T-helper 1 cell (primary cell): Measurements from ENCODE around the gene TANGO2.

ENCODE experiments used
- DNase-seq, 5 donors: peaks; one replicate each; pipeline ENCODE4 v3.0.0-alpha.2; 2012 to 2020

The TANGO2 gene

DNA sequence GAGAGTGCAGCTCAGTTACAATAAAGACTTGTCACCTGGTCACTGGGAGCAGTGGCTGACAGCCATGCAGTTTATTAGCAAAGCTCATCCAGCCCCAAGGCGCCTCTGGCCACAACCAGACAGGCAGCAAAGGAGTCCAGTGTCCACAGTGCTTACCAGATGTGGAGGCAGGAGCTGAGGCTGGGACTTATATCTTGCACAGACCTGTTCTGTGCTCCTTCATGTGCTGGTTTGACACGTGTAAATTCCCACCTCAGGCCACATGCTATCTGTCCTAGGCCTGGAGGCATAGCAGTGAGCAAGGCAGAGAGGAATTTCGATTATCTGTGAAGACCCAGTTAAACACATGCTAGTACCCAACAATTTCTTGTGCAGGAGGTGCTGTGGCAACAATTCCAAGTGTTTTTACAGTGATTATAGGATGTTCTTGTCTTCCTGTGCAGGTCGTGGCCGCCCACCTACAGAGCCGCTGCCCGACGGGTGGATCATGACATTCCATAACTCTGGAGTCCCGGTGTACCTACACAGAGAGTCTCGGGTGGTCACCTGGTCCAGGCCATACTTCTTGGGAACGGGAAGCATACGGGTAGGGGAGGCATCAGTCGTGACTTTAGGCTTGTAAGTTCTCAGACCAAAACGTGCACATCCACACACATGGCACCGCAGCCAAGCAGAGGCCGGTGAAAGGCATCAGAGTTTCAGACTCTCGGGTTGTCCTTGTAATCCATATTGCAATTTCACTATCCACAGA lies 68.5 kb downstream of the TANGO2 start:
- DNase-seq, result no peak

DNA sequence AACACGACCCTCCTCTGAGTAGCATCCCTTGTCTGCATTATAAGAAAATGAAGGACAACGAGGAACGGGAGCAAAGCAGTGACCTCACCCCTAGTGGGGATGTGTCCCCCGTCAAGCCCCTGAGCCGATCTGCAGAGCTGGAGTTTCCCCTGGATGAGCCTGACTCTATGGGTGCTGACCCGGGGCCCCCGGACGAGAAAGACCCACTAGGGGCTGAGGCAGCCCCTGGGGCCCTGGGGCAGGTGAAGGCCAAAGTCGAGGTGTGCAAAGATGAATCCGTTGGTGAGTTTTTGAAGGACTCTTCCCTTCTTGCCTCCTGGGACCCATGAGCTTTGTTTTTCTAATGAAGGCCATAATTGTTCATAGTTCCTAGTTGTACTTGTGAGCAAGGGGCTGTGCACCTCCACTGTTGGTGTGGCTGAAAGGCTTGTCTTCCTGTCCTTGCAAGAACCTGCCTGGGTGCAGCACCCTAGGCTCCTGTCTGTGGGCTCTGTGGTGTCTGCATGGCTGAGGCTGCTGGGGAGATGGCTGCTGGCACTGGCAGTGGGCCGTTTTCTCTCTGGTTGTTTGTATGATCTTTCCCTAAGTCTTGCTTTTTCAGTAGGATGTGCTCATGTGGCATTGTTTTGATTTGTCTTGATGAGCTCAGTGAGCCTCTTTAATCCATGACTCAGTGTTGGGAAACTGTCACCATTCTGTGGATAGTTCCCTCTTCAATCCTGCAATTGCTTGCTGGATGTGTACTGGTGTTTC lies 69.2 kb downstream of the TANGO2 start:
- DNase-seq, result no peak

DNA sequence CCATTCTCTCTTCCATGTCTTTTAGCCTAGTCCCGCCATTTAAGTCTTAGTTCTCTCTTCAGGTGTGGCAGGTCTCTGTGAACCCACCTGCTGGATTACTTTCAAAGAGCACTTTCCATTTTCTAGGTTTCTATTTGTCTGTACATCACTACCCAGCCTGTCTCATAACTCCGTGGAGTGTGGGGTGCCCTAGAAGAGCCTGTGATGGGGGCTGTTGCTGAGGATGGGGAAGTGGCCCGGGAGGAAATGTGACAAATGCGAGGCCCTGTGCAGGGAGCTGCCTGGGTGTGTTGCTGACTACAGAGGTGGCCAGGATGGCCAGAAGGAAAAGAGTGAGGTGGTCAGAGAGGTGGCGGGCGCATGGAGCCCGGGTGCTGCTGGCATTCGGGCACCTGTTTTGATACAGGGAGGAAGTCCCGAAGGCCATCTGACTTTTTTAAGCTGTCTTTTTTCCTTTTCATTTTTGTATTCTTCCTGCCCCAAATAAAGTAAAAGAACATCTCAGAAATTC lies 69.9 kb downstream of the TANGO2 start:
- DNase-seq, result no peak

DNA sequence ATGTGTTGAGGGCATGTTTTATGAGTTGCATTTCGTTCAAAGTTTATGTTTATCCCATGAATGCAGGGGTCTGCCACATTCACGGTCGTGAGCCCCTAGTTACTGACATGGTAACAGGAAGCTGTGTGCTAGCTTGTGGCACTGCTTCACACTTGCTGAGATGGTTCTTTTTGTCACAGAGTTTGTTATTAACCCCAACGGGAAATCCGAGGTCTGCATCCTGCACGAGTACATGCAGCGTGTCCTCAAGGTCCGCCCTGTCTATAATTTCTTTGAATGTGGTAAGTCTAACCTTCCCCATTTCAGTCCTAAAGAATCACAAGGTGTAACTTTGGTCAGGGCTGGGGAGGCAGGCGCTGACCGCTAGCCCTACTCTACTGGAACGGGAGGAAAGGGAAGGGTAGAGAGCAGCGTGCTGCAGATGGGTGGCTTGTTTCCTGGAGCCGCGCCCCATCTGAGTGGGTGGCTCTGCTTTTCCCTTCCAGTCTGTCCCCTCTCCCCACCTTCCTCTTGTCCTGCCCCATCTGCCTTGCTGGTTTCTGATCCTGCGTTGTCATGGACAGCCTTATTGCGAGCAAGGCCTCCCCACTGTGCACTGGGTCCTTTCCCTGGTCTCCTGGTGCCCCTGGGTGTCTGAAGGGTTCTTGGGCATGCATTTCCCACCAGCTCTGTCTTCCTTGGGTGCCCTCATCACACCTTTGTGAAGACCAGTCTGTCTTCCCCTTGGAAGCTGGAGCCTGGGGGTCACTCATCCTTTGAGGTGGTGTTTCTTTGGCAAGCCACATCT lies 71.0 kb downstream of the TANGO2 start:
- no peak for DNase-seq

DNA sequence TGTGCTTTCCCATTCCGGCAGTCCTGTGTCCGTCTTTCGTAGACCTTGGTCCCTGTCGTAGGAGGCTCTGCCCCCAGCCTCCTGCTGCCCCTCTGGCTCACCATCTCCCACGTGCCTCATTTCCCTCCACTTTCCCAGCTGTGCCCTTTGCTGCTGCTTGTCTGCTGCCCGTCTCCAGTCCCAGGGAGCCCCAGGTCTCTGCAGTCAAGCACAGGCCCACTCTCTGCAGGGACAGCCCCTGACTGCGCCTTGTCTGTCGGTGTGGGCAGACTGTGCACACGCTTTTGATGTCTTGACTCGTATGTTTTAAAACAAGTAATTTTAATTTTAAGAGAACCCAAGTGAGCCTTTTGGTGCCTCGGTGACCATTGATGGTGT lies 71.6 kb downstream of the TANGO2 start:
- DNase-seq, result no peak

DNA sequence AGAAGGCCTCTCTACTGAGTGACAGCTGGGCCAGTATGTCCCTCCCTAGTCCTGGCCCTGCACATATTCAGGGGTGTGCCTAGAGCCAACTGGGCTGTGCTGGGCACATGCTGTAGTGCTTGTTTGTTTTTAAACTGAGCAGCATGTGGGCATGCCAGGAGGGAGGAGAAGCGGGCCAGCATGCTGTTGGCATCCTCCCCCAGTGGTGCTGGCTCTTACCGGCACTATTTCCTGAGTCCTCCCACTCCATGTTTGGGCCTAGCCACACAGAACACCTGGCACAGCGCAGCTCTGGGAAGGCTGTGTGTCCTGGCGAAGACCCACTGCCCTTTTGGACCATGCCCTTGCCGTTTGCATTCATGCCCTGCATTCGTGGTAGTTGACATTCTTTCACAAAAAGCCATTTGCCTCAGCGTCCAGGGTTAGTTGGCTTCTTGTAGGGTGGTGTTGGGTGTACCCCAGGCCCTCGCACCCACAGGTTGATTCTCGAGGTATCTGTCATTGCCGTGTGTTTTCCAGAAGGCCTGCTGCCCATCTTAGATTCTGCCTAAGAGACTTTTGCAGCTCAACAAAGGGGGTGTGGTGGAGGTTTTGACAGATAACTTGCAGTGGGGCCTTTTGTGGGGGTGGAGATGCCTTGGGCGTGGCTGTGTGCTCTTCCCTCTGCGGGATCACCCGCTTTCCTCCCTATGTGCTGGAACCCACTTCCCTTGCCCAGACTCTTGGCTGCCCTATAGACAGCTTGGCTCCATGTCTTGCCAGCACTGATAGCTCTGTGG lies 72.7 kb downstream of the TANGO2 start:
- no peak for DNase-seq

DNA sequence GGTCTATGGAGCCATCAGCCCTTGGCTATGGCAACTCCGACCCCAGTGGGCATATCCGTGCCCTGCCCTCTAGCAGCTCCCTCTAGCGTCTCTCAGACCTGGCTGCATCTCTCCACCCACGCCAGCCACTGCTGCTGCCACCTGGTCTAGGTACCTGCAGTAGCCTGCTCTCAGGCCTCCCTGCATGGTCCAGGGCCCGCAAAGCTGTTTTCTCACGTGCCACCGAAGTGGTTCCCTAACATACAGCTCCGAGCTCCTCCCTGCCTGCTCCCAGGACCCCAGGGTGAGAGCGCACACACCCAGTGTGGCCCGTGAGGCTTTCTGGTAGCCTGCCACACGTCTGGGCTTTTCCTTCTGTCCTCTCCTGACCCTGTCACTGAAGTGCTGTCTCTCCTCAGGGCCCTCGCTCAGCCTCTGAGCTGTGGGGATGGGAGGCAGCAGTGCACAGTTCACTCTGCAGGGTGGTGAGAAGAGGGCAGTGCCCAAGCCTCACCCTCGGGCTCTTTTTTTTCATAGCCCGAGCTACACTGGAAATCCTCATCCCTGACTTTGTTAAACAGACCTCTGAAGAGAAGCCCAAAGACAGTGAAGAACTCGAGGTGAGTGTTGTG lies 73.4 kb downstream of the TANGO2 start:
- DNase-seq, result no peak

DNA sequence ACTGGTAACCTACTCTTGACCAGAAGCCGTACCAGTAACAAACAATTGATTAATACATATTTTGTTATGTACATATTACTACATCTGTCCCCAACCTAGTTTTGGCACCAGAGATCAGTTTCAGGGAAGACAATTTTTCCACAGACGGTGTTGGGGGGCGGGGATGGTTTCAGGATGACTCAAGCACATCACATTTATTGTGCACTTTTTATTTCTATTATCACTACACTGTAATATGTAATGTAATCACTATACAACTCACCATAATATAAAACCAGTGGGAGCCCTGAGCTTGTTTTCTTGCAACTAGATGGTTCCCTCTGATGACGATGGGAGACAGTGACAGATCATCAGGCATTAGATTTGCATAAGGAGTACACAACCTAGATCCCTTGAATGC lies 74.6 kb downstream of the TANGO2 start:
- no peak for DNase-seq

DNA sequence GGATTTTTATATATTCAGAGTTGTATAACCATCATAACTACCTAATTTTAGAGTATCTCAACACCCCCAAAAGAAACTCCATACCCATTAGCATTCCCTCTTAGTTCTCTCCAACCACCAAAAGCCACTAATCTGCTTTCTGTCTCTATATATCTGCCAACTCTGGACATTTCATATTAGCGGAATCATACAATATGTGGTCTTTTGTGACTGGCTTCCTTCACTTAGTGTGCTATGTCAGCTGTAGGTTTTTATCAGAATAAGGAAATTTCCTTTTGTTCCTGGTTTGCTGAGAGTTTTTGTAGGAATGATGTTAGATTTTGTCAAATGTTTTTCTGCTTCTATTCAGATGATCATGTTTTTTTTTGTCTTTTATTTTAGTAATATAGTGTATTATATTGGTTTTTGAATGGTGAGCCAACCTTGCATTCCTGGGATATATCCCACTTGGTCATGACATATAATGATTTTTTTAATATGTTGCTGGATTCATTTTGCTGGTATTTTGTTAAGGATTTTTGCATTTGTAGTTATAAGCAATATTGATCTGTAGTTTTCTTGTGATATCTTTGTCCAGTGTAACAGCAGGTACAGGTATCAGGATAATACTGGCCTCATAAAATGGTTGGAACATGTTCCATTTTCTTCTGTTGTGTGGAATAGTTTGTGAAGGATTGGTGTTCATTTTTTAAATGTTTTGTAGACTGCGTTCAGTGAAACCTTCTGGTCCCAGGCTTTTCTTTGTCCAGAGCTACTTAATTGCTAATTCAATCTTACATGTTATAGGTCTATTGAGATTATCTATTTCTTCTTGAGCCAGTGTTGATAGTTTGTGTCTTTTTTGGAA lies 75.9 kb downstream of the TANGO2 start:
- no peak for DNase-seq

DNA sequence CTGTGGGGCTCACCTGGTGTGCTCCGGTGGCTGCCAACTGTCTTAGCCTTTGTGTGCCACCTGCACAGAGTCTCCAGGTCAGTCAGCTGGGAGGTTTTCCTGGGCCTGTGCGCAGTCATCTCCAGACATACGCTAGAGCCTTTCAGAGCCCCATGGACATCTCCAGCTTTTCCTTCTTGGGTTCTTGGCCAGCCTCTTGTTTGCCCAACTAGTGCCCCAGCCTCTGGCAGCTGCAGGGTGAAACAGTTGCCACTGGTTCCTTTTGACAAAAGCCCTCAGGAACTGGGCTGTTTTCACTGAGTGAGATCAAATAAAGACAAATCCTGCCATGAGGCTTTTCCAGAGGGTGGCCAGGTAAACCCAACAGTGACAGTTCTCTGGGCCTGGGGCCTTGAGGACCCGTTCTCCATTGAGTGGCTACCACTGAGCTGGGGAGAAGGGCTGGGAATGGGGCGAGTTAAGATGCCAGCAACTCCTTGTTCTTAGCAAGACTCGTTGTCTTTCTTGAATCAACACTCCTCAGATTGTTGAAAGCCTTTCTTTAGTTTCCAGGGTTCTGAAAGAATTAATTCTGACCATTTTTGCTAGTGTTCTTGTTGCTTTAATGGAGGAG lies 78.3 kb downstream of the TANGO2 start:
- no peak for DNase-seq

DNA sequence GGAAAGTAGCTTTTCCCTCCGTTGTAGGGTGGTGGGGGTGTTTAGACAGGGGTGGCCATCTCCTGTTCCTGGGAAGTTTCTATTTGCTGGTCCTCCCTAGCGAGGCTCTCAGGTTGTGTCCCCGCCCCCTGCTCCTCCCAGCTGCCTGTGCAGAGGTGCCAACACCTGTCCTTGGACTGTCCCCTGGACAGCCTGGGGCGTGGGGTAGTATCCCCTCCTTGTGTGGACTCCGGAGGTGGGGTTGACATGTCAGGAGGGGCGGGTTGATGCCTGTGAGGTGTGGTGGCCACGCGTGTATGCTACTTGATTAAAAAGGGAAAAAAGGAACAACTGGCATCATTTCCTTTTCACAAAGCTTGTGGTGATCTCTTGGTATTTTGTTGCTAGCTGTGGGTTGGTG lies 80.7 kb downstream of the TANGO2 start:
- no peak for DNase-seq

DNA sequence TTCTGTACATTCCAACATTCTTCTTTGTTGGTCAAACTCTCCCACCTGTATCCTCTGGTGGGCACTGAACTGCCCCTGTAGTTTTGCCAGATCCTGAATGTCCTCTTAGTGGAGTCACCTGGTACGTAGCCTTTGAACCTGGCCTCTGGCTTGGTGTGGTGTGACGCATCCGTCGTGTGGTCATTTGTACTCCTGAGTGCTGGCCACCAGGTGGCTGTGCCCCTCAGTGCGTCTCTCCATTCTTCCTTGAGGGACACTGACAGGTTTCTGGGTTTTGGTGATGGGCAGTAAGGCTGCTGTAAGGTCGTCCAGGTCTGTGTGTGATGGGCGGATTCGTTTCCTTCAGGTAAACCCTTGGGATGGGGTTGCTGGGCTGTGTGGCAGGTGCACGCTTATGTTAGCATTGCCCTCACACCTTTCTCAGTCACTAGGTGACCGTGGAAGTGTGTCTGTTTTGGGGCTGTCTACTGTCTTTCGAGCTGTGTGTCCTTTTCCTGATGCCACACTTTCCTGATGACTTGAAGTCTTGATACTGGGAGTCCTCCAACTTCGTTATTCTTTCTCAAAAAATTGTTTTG lies 81.4 kb downstream of the TANGO2 start:
- DNase-seq, result no peak

DNA sequence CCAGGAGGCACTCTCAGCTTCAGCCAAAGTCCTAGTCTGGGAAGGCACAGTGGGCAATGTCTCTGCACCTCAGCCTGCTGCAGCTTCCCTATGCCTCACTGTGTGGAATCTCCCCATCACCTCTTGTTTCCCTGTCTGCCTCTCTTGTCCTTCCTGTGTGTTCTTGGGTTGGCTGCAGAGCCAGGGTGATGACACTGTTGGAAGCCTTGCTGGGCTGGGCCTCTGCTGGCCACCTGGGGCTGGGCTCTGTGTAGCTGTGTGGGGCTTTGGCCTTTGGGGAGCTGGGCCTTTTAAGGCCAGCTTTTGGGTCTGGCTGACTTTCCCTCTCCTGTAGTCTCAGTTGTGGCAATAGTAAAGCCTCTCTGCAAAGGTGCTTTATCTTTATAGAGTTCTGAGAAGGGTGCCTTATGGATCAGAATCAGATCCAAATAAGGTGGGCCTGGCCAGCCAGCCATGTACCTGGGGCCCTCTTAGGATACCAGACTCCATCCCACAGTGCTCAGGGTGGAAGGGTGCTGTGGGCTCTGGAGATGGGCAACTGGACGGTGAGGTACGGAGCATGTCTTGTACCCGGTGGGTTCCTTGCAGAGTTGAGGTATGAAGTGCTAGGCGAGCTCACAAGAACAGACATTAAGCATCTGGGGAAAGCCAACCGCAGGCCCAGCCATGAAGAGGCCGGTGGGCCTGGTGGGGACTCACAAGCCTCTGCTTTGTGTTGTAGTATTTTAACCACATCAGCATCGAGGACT lies 84.7 kb downstream of the TANGO2 start:
- no peak for DNase-seq

DNA sequence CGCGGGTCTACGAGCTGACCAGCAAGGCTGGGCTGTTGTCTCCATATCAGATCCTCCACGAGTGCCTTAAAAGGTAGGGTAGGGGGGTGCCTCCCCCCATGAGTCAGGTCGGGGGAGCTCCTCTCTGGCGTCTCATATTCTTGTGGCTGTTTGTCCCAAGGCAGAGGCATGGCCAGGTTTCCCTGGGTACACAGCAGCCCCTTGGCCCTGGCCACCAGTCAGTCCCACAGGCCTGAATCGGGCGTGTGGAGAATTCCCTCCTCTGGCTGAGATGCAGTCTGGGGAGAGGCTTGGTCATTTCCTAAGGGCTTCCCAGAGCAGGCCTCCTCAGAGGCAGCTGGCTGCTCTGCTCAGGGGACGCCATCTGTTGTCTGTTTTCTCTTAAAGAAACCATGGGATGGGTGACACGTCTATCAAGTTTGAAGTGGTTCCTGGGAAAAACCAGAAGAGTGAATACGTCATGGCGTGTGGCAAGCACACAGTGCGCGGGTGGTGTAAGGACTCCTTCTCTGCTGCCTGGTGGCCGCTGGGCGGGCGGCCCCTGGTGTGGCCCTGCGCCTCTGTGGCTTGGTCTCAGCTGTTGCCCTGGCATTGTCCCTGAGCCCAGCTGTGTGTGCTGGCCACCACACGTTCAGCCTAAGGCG lies 85.4 kb downstream of the TANGO2 start:
- no peak for DNase-seq

DNA sequence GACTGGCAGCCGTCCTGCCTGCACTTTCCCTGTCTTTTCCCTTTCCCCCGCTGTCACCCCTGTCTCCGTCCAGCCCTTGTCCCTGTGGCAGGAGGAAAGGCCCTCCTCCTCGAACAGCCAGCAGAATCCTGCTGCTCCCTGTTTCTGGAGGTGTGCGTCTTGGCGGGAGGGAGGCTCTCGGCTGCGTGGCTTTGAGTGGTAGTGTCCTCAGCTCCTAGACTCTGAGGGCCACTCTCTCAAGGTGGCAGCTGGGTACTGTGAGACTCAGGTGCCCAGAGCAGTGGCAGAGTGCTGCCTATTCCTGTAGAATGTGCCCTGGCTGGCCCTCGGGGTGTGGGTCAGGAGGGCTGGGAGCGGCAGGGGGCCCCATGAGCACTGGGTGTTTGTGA lies 85.9 kb downstream of the TANGO2 start:
- no peak for DNase-seq

DNA sequence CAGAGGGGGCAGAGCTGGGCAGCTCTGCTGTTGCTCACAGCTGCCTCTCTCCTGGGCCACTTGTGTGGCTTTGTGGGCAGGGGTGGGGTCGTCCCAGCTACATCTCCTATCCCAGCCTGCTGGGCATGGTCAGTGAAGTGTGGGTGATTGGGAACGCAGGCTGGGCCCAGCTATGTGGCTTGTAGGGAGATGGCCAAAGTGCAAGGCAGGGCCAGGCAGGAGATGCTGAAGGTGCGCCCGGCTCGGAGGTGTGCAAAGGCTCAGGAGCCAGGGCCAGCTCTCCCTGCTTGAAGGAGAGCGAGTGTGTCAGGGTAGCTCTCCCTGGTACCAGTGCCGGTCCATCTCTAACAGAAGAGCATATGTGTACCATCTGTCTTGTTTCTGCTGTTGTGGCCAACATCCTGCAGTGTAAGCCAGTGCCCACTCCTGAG lies 86.6 kb downstream of the TANGO2 start:
- no peak for DNase-seq

DNA sequence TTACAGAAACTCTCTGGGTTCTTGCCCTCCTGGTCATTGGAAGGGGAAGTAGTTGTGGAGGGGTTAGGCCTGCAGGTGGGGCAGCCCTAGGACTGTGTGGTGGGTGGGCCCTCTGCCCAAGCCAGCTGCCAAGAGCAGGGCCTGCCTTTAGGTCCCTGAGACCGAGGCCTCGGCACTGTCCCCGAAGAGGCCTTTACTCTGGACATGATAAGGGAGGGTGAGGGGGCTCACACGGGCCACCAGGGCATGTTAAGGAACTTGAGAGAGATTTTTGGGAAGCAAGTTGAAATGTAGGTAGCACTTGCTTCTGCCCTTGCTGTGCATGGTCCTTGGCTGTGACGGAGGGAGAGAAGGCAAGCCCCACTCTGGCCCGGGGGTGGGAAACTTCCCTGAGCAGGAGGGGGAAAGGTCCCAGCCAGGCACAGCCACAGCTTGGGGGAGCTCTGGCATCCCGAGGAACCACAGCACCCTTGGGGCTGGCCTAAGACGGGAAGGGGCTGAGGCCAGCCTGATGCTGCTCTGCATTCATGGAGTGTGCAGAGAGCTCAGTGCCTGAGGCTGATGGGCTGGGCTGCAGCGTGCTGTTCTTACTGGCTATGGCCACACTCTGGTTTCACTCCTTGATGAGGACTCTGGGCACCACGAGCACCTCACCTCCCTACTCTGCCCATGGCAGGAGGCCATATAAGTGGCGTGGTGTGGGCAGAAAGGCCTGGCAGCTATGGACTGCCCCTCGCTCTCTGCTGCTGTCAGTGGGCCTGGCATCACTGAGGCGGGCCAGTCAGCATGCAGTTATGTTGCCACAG lies 87.2 kb downstream of the TANGO2 start:
- no peak for DNase-seq

DNA sequence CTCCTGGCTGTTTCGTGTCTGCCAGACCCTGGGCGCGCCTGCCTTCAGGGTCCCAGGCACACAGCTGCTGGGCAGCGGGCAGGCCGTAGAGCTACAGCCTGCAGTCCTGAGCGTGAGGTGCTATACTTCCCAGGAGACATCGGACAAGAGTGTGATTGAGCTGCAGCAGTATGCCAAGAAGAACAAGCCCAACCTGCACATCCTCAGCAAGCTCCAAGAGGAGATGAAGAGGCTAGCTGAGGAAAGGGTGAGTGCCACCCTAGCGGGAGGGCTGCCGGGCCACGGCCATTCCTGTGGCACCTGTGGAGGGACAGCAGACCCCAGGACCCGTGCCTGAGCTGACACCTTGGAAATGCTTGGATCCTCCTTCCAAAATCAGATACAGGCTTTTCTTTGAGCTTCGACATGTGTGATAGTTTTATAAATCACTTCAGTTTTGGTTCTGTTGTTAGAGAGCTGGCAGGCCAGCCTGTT lies 87.9 kb downstream of the TANGO2 start:
- no peak for DNase-seq
